HG03354 (cell line): ENCODE data around the gene NAGLU.

Experiments
- ATAC-seq: cut with Tn5 transposase; IDR thresholded peaks from one replicate; pipeline ENCODE4 v1.9.1; 2021; ENCODE audit warnings: mild to moderate bottlenecking; ENCODE audit not compliant: unreplicated experiment, poor library complexity, severe bottlenecking

The NAGLU gene

GRCh38 chr17:42561897-42562387, 25.9 kb downstream of the NAGLU start, which contains the start of gene COASY:
COASY (plus strand) TSS chr17:42562148; CDS start chr17:42562623, 475 bp downstream.
- peak; percentile 52 for ATAC-seq

GRCh38 chr17:42562388-42563142, 26.5 kb downstream of the NAGLU start:
- ATAC-seq: no peak

- ATAC-seq: no peak
Measured at GRCh38 chr17:42563143-42563509, 27.1 kb downstream of the NAGLU start.

GRCh38 chr17:42563543-42563942, 27.5 kb downstream of the NAGLU start:
- ATAC-seq: no peak

- ATAC-seq: no peak
Measured at GRCh38 chr17:42563950-42564349, 27.9 kb downstream of the NAGLU start.

GRCh38 chr17:42564815-42565522, 28.9 kb downstream of the NAGLU start:
- ATAC-seq: no peak

- no peak for ATAC-seq
Measured at GRCh38 chr17:42565523-42566214, 29.6 kb downstream of the NAGLU start.

- ATAC-seq: peak; percentile 4
Measured at GRCh38 chr17:42566215-42566882, 30.3 kb downstream of the NAGLU start.

- ATAC-seq: peak; percentile 67
Measured at GRCh38 chr17:42566883-42567573, 31.0 kb downstream of the NAGLU start, which contains the start of gene MLX. MLX (plus strand) TSS chr17:42567100; CDS start chr17:42567125, 25 bp downstream.

- ATAC-seq: no peak
Measured at GRCh38 chr17:42568341-42569111, 32.5 kb downstream of the NAGLU start.

- ATAC-seq: no peak
Measured at GRCh38 chr17:42571435-42572225, 35.6 kb downstream of the NAGLU start.

GRCh38 chr17:42573095-42573494, 37.1 kb downstream of the NAGLU start:
- no peak for ATAC-seq

GRCh38 chr17:42574463-42574862, 38.4 kb downstream of the NAGLU start:
- no peak for ATAC-seq

- ATAC-seq: no peak
Measured at GRCh38 chr17:42577140-42577531, 41.1 kb downstream of the NAGLU start.

GRCh38 chr17:42577532-42578281, 41.7 kb downstream of the NAGLU start, which contains the start of gene PSMC3IP:
PSMC3IP (minus strand) TSS chr17:42577729; CDS start chr17:42577686, 43 bp downstream.
- ATAC-seq: peak; percentile 80

GRCh38 chr17:42578282-42578869, 42.3 kb downstream of the NAGLU start:
- peak; percentile 59 for ATAC-seq
